ENCODE measurements around the gene RBKS. TPM values are rescaled to one million over a fixed set of nuclear protein-coding genes. Genes with fewer than 3 reads are reported as not detected.

Gene RBKS
- total RNA-seq, 3 donors from 2014 or later = 1.1 to 5.1 (median 2.9) TPM

DNA sequence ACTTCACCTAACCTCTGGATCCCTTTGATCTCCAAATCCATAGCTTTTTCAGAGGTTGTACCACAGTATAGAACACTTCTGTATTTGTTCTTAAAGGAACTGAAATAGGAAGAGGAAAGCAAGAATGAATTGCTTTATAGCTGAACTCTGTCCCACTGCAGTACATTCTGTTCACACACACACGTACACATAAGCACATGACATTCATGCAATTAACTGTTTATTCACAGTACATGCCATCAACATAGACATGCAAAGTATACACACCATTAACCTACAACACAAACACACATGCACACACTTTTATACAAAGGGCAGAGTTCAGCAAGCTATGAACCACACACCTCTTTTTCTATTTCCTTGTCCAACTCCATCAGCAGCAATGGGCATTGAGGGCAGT lies 75.4 kb downstream of the RBKS start:
- no peak for DNase-seq (ENCODE audit: low spot score in 2 of 2)
- Histone ChIP-seq H3K36me3 (no peaks in the 10 kb centered on the region), H3K4me1 (no peaks in the 10 kb centered on the region), H3K27me3 (no peaks in the 10 kb centered on the region), H3K27ac (no peak overlapping the region), H3K4me3 (no peak overlapping the region), H3K9me3 (no peaks in the 10 kb centered on the region)
- intact Hi-C loops (cut with DNase I; ENCODE audit: low total_unique reads) = no loop called here
- TF ChIP-seq, protein P1, sequence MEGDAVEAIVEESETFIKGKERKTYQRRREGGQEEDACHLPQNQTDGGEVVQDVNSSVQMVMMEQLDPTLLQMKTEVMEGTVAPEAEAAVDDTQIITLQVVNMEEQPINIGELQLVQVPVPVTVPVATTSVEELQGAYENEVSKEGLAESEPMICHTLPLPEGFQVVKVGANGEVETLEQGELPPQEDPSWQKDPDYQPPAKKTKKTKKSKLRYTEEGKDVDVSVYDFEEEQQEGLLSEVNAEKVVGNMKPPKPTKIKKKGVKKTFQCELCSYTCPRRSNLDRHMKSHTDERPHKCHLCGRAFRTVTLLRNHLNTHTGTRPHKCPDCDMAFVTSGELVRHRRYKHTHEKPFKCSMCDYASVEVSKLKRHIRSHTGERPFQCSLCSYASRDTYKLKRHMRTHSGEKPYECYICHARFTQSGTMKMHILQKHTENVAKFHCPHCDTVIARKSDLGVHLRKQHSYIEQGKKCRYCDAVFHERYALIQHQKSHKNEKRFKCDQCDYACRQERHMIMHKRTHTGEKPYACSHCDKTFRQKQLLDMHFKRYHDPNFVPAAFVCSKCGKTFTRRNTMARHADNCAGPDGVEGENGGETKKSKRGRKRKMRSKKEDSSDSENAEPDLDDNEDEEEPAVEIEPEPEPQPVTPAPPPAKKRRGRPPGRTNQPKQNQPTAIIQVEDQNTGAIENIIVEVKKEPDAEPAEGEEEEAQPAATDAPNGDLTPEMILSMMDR (IDR thresholded peaks at IDR 0.05) = no peak
- TF ChIP-seq POLR2A (IDR thresholded peaks at IDR 0.05) (no peak), POLR2AphosphoS5 (IDR thresholded peaks at IDR 0.05) (no peak)

DNA sequence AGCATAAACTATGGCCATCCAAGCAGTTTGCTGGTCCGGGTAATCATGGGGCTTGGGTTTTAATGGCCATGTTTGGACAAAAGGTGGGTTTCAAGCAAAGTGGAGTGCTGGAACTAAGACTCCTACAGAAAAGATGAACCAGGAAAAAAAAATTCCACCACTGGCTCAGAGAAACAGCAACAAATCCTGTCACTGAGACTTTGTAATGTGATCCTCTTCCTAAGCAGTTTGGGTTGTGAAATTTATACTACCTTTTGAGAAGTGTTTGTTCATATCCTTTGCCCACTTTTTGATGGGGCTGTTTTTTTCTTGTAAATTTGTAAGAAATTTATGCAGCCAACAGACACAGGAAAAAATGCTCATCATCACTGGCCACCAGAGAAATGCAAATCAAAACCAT lies 78.4 kb downstream of the RBKS start:
- DNase-seq (ENCODE audit: low spot score in 2 of 2) = no peak
- Histone ChIP-seq H3K27me3 (no peaks in the 10 kb centered on the region), H3K27ac (no peak overlapping the region), H3K4me3 (no peak overlapping the region), H3K4me1 (no peaks in the 10 kb centered on the region), H3K9me3 (no peaks in the 10 kb centered on the region), H3K36me3 (no peaks in the 10 kb centered on the region)
- intact Hi-C loops (cut with DNase I; ENCODE audit: low total_unique reads) = no loop called here
- TF ChIP-seq POLR2A (IDR thresholded peaks at IDR 0.05) = no peak
- no peak for TF ChIP-seq POLR2AphosphoS5 (IDR thresholded peaks at IDR 0.05)
- TF ChIP-seq, protein P1 (IDR thresholded peaks at IDR 0.05) = no peak

DNA sequence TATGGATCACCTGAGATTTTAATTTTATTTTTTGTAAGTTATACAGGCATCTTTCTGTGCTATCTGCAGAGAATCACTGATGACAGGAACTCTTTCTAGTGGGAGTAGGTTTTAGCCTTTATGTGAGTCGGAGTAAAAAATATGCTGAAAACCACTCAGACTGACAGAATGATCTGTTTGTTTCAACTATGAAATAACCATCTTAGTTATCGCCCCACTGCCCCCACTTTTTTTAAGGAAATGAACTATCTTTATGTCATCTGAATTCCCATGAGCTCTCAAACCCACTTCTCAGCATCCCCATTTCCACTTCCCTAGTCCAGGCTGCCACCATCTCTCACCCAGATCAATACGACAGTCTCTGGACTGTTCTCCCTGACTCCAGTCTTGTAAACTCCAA lies 79.7 kb downstream of the RBKS start:
- intact Hi-C loops (cut with DNase I; ENCODE audit: low total_unique reads) = no loop called here
- Histone ChIP-seq H3K4me3 (no peak overlapping the region), H3K4me1 (no peaks in the 10 kb centered on the region), H3K9me3 (no peaks in the 10 kb centered on the region), H3K36me3 (no peaks in the 10 kb centered on the region), H3K27ac (no peak overlapping the region), H3K27me3 (no peaks in the 10 kb centered on the region)
- TF ChIP-seq, protein P1 (IDR thresholded peaks at IDR 0.05) = no peak
- TF ChIP-seq POLR2AphosphoS5 (IDR thresholded peaks at IDR 0.05) (no peak), POLR2A (IDR thresholded peaks at IDR 0.05) (no peak)
- DNase-seq (ENCODE audit: low spot score in 2 of 2) = no peak

DNA sequence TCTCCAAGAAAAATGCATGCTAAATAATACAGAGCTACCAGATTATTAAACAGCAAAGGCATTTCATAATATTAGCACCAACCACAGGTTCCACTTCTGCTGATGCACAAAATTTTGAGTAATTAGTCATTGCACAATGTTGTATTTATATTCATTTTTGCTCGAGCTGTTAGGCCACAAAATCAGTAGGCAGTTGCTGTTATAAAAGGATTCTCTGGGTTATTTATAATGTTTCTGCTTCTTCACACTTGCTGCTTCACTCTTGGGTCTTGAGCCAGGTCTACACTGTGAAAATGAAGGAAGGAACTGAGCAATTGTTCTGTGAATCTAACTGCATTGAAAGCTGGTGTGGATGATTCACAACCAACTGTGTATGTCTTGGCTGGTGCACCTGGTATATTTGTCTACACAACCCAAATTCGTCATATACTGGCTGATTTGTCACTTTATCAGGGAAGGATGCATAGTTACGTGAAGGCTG lies 80.4 kb downstream of the RBKS start:
- Histone ChIP-seq H3K4me3 (no peak overlapping the region), H3K9me3 (no peaks in the 10 kb centered on the region), H3K4me1 (no peaks in the 10 kb centered on the region), H3K27ac (no peak overlapping the region), H3K27me3 (no peaks in the 10 kb centered on the region), H3K36me3 (no peaks in the 10 kb centered on the region)
- DNase-seq (ENCODE audit: low spot score in 2 of 2) = no peak
- no peak for TF ChIP-seq POLR2A (IDR thresholded peaks at IDR 0.05)
- TF ChIP-seq, protein P1 (IDR thresholded peaks at IDR 0.05) = no peak
- TF ChIP-seq POLR2AphosphoS5 (IDR thresholded peaks at IDR 0.05) = no peak
- intact Hi-C loops (cut with DNase I; ENCODE audit: low total_unique reads) = no loop called here

DNA sequence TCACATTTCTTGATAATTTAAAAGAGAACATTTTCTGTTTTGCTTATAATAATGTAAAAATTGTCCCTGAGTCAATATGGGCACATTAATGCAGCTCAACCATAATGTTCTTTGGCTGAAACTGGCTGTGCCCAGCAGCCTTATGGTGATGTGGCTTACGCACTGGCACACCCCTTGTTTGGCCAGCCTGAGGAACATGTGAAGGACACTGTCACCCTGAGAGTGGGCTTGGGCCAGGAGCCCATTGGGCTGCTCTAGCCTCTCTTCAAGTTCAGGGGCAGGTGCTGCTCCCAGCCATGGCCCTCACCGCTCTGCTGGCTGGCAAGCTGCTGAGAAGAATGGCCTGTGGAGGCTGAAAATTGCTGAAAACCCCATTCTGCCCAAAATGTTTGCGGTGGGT lies 81.2 kb downstream of the RBKS start:
- H3K27ac ChIP-seq = no peak overlapping the region
- DNase-seq (ENCODE audit: low spot score in 2 of 2) = no peak
- intact Hi-C loops (cut with DNase I; ENCODE audit: low total_unique reads) = no loop called here
- no peak overlapping the region for H3K4me3 ChIP-seq
- no peaks in the 10 kb centered on the region for H3K27me3 ChIP-seq
- H3K4me1 ChIP-seq = no peaks in the 10 kb centered on the region
- H3K9me3 ChIP-seq = no peaks in the 10 kb centered on the region
- no peaks in the 10 kb centered on the region for H3K36me3 ChIP-seq
- TF ChIP-seq POLR2A (IDR thresholded peaks at IDR 0.05) (no peak), POLR2AphosphoS5 (IDR thresholded peaks at IDR 0.05) (no peak)
- TF ChIP-seq, protein P1 (IDR thresholded peaks at IDR 0.05) = no peak

Measured in breast epithelium (tissue), 4 donors.